Stimulated activated naive CD8-positive, alpha-beta T cell treated with anti-CD3 and anti-CD28 coated beads, Interleukin-15, Interleukin-2, amounts not matched to agents 100 ng/mL and 50 ng/mL, for 24 hours (primary cell): ENCODE measurements around the gene FOXJ2.

Source experiments
- H3K27ac Mint-ChIP-seq: one replicate; pipeline ENCODE4 v1.8.0; 2021; ENCODE audit warnings: mild to moderate bottlenecking, mixed read lengths
- H3K27me3 Mint-ChIP-seq: one replicate; pipeline ENCODE4 v1.8.0; 2021; ENCODE audit warnings: mixed read lengths
- H3K36me3 Mint-ChIP-seq: one replicate; pipeline ENCODE4 v1.8.0; 2021; ENCODE audit warnings: low read depth, mixed read lengths
- H3K4me1 Mint-ChIP-seq: one replicate; pipeline ENCODE4 v1.8.0; 2021; ENCODE audit warnings: low read depth, mixed read lengths
- H3K4me3 Mint-ChIP-seq: one replicate; pipeline ENCODE4 v1.8.0; 2021; ENCODE audit warnings: mild to moderate bottlenecking, mixed read lengths
- H3K9me3 Mint-ChIP-seq: one replicate; pipeline ENCODE4 v1.8.0; 2021; ENCODE audit warnings: mixed read lengths

The FOXJ2 gene

DNA sequence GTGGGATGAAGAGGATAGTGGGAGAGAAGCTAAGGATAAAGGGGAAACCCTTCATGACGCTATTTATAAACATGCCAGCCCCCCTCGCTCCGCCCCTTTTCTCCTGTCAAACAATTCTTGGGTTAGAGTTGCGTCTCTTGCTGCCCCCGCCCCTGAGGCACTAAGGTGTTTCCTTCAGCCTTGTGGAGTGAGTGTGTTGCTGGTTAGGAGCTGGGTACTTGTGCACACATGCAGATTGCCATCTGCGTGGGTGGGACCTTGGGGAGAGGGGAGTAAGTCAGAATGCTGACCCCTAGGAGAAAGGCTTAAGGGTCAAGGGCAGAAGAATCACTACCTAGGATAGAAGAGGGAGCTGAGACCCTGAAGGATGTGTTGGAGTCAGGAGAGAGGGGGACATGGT, 5.4 kb downstream of the FOXJ2 start:
- peak overlapping the region; percentile 53 for H3K4me3 Mint-ChIP-seq
- H3K9me3 Mint-ChIP-seq, result no peaks in the 10 kb centered on the region
- peaks cover 66% of the 10 kb centered on the region for H3K4me1 Mint-ChIP-seq
- H3K36me3 Mint-ChIP-seq, result peaks cover 26% of the 10 kb centered on the region
- H3K27ac Mint-ChIP-seq, result peak overlapping the region; percentile 53
- no peaks in the 10 kb centered on the region for H3K27me3 Mint-ChIP-seq

DNA sequence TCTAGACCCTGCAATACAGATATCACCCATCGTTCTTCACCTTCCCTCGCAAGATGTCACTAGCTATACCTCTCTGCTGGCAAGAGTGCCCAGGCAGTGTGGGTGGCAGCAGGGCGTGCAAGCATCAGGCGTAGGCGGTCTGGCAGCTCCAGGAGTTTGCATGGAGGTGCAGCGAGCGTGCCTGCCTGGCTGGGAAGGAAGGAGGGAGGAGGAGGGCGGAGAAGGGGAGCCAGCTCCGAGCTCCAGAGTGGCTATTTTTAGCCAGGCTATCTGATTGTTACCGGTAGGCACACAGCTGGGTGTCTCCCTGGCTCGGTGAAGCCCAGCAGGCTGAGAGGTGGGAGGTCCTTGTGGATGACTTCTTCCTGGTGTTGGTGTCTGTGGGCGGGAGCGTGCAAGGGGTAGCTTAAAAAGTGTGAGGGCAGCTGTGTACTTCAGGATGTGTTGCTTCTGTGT, 6.2 kb downstream of the FOXJ2 start:
- H3K27me3 Mint-ChIP-seq, result no peaks in the 10 kb centered on the region
- no peaks in the 10 kb centered on the region for H3K9me3 Mint-ChIP-seq
- peak overlapping the region; percentile 2 for H3K27ac Mint-ChIP-seq
- H3K4me1 Mint-ChIP-seq, result peaks cover 60% of the 10 kb centered on the region
- peaks cover 31% of the 10 kb centered on the region for H3K36me3 Mint-ChIP-seq
- H3K4me3 Mint-ChIP-seq, result peak overlapping the region; percentile 53

DNA sequence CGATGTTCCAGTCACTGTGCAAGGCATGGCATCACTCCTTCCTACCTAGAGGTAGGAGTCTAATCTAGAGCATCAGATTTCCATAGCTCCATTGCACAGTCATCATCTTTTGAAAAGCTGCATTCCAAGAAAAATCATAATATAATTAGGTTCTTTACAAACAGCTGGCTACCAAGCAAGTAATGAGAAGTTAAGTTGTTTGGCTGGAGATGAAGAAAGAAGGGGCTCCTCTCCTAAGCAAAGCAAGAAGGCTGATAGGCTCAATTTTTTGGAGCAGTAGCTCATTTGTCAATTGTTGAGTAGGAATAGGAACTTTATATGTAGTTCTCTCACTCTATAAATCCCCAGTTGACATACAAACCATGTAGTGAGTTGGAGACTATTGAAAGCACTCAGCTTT, 8.3 kb downstream of the FOXJ2 start:
- H3K27ac Mint-ChIP-seq, result no peak overlapping the region
- no peaks in the 10 kb centered on the region for H3K27me3 Mint-ChIP-seq
- H3K36me3 Mint-ChIP-seq, result peaks cover 44% of the 10 kb centered on the region
- no peaks in the 10 kb centered on the region for H3K9me3 Mint-ChIP-seq
- H3K4me1 Mint-ChIP-seq, result peaks cover 40% of the 10 kb centered on the region
- no peak overlapping the region for H3K4me3 Mint-ChIP-seq

DNA sequence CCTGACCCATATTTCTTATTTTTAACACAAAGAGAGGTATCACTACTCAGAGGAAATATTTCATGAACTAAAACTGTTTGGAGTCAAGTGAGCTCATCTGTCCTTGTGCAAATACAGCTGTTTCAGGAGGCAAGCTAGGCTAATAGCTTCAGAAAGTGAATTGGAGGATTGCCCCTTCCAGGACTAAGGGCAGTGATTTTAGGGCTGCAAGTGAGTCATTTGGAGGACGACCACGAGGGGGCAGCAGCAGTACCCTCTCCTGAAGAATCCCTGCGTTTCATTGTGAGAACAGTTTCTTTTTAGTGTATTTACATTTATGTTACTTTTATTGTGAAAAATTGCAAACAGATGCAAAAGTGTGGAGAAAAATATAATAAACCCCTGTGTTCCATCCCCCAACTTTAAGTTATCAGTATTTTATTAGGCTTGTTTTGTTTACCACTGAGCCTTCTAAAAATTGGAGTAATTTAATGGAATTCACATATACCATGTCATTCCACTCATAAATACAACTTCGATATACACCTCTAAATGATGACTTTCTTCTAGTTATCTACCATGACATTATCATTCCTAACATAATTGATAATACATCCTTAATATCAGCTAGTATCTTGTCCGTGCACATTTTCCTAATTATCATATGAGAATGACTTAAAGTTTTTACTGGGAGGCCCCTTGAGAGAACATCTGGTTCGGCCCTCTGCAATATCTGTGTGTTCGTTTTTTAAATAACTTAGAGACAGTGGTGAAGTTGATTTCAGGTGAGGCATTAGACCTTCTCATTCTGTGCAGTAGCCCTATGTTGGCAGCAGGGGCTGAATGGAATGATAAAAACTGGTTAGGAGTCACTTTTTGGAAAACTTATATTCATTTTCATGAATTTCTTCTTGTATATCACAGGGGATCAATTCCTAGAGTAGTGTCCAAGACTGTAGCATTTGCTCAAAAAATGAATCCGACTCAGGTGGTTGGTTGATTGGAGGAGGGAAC, 13.7 kb downstream of the FOXJ2 start:
- Mint-ChIP-seq H3K4me1 (peaks cover 21% of the 10 kb centered on the region), H3K27me3 (no peaks in the 10 kb centered on the region), H3K27ac (no peak overlapping the region), H3K9me3 (no peaks in the 10 kb centered on the region), H3K36me3 (peaks cover 78% of the 10 kb centered on the region), H3K4me3 (no peak overlapping the region)

DNA sequence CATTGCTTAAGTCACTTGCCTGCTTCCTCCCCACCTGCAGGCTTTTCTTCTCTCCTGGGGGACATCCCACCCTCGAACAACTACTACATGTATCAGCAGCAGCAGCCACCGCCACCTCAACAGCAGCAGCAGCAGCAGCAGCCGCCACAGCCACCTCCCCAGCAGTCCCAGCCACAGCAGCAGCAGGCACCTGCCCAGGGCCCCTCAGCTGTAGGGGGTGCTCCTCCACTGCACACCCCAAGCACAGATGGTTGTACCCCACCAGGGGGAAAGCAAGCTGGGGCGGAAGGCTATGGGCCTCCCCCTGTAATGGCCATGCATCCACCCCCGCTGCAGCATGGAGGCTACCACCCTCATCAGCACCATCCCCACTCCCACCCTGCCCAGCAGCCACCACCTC, 15.3 kb downstream of the FOXJ2 start:
- Mint-ChIP-seq H3K9me3 (no peaks in the 10 kb centered on the region), H3K36me3 (peaks cover 73% of the 10 kb centered on the region), H3K27me3 (no peaks in the 10 kb centered on the region), H3K4me1 (peaks cover 16% of the 10 kb centered on the region), H3K4me3 (no peak overlapping the region), H3K27ac (no peak overlapping the region)

DNA sequence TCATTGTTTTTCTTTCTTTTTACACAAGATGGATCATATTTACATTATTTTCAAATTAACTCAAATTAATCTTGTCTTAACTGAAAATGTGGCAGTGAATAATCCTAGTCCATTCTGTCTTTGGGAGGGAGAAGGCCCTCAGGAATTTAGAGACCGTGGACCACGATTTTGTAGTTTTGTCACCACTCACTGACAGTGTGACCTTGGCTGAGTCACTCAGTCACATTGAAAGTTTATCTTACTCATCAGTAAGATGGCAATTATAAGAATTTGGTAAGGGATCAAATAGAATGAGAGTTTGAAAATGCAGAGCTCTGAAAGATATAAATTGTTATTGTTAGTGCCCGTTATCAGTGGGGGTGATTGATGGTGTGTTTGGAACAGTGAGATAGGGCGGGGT, 16.4 kb downstream of the FOXJ2 start:
- H3K27me3 Mint-ChIP-seq, result no peaks in the 10 kb centered on the region
- H3K27ac Mint-ChIP-seq, result no peak overlapping the region
- H3K4me1 Mint-ChIP-seq, result peaks cover 16% of the 10 kb centered on the region
- no peak overlapping the region for H3K4me3 Mint-ChIP-seq
- peaks cover 69% of the 10 kb centered on the region for H3K36me3 Mint-ChIP-seq
- H3K9me3 Mint-ChIP-seq, result no peaks in the 10 kb centered on the region

DNA sequence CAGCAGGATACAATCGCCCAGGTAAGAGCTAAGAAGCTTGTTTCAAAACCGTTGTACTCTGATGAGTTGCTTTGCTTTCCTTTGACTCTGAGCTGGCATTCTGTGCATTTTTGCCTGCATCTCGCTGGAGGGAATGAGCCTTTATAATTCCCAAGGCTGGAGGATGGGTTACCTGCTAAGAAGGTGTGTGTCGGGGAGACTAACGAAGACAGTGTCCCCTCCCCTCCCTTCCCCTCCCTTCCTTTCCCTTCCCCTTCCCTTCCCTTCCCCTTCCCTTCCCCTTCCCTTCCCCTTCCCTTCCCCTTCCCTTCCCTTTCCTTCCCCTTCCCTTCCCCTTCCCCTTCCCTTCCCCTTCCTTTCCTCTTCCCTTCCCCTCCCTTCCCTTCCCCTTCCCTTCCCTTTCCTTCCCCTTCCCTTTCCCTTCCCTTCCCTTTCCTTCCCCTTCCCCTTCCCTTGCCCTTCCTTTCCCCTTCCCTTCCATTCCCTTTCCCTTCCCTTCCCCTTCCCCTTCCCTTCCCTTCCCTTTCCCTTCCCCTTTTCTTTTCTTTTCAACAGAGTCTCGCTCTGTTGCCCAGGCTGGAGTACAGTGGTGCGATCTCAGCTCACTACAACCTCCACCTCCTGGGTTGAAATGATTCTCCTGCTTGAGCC, 18.2 kb downstream of the FOXJ2 start:
- Mint-ChIP-seq H3K4me1 (peaks cover 16% of the 10 kb centered on the region), H3K4me3 (no peak overlapping the region), H3K36me3 (peaks cover 61% of the 10 kb centered on the region), H3K9me3 (no peaks in the 10 kb centered on the region), H3K27ac (no peak overlapping the region), H3K27me3 (no peaks in the 10 kb centered on the region)

DNA sequence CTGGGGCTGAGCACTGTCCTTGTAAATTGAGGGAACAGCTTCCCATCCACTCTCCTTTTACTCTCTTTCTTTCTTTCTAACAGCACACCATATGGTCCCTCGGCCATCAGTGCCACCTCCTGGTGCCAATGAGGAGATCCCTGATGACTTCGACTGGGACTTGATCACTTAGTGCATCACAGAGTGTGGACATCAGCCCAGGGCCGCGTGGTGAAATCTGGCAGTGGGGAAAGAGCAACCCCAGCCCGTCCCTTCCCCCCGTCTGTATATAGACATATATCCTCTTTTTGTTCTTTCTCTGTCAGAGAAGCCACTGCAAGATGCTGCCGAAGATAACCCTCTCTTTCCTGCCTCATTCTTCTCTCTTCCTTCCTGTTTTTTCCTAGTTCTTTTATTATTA, 20.2 kb downstream of the FOXJ2 start:
- Mint-ChIP-seq H3K27me3 (no peaks in the 10 kb centered on the region), H3K4me3 (no peak overlapping the region), H3K4me1 (peaks cover 17% of the 10 kb centered on the region), H3K9me3 (no peaks in the 10 kb centered on the region), H3K36me3 (peaks cover 42% of the 10 kb centered on the region), H3K27ac (peak overlapping the region; percentile 9)

DNA sequence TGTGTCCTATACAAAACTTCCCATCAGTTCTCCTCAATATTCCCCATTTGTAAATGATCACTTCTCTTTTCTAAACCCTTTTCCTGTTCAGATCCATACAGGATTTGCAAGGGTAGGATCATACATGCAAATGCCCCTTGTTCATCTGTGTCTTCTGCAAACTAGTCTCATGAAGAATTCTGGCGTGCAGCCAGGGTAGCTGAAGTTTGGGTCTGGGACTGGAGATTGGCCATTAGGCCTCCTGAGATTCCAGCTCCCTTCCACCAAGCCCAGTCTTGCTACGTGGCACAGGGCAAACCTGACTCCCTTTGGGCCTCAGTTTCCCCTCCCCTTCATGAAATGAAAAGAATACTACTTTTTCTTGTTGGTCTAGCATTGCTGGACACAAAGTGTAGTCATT, 22.3 kb downstream of the FOXJ2 start:
- Mint-ChIP-seq H3K27me3 (no peaks in the 10 kb centered on the region), H3K9me3 (no peaks in the 10 kb centered on the region), H3K4me1 (peaks cover 18% of the 10 kb centered on the region), H3K4me3 (no peak overlapping the region), H3K36me3 (peaks cover 21% of the 10 kb centered on the region), H3K27ac (no peak overlapping the region)

DNA sequence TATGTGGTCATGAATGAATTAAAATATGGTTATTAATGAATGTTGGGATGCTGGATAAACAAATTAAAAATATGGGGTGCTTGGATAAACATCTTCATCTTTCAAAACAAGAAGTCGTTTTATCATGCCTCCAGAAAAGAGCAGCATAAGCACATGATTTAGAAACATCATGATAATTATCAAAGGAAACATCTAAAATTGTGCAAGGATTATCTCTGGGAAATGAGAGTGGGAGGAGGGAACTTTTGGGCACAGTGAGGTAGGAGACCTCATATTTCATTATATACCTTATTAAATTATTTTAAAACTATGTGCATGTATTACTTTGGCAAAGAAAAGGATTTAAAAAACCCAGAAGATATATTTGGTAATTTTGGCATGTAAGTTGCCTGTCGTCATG, 24.8 kb downstream of the FOXJ2 start:
- Mint-ChIP-seq H3K27ac (no peak overlapping the region), H3K4me1 (peaks cover 18% of the 10 kb centered on the region), H3K27me3 (no peaks in the 10 kb centered on the region), H3K36me3 (peaks cover 11% of the 10 kb centered on the region), H3K4me3 (no peak overlapping the region), H3K9me3 (no peaks in the 10 kb centered on the region)

DNA sequence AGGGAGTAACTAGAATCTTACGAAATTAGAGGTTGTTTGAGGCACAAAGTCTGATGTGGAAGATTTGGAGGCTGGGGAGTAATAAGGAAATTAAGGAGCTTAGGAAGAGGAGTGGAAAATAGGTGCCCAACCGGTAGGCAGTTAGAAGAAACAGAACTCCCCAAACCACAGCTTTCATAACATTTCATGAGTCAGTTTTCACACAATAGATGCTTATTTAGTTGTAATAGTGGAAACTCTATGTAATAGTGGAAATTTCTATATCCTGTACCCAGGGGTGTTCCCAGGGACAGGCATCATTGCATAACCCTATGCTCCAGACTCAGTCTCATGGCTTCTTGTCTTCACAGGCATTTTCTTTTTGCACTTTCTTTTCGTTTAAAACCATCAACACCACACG, 25.3 kb downstream of the FOXJ2 start:
- H3K9me3 Mint-ChIP-seq, result no peaks in the 10 kb centered on the region
- H3K27me3 Mint-ChIP-seq, result no peaks in the 10 kb centered on the region
- H3K27ac Mint-ChIP-seq, result peak overlapping the region; percentile 42
- H3K4me1 Mint-ChIP-seq, result peaks cover 18% of the 10 kb centered on the region
- peaks cover 6% of the 10 kb centered on the region for H3K36me3 Mint-ChIP-seq
- no peak overlapping the region for H3K4me3 Mint-ChIP-seq

DNA sequence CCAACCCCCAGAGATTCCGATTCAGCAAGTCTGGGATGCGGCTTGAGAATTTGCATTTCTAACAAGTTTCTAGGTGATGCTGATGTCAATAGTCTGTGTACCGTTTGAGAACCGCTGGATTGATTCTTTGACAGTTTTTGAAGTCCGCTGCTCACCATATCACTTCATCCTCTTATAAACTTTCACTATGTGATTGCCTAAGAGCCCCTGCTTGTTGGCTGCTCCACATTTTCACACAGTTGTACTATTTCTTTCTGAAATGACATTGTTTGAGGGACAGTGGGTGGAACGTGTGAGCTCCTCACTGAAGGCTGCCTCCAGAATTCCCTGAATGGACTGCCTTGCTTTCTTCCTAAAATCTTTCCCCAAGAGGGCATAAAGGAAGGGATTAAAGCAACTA, 26.0 kb downstream of the FOXJ2 start:
- Mint-ChIP-seq H3K4me1 (peaks cover 18% of the 10 kb centered on the region), H3K36me3 (peaks cover 6% of the 10 kb centered on the region), H3K27ac (no peak overlapping the region), H3K27me3 (no peaks in the 10 kb centered on the region), H3K9me3 (no peaks in the 10 kb centered on the region), H3K4me3 (no peak overlapping the region)

DNA sequence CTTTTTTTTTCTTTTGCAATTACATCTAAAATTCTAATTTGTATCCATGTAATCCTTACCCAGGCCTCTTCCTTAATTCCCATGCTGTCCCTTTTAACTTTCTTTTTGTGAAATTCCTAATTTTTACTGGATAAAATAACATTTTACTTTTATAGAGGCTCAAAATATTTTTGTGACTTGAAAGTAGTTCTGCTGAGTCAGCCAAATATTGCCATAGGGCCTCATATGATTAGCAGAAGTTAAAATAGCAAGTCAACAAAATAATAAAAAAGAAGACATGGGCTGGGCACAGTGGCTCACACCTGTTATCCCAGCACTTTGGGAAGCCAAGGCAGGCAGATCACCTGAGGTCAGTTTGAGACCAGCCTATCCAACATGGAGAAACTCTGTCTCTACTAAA, 31.6 kb downstream of the FOXJ2 start:
- no peaks in the 10 kb centered on the region for H3K36me3 Mint-ChIP-seq
- H3K9me3 Mint-ChIP-seq, result no peaks in the 10 kb centered on the region
- no peak overlapping the region for H3K27ac Mint-ChIP-seq
- no peak overlapping the region for H3K4me3 Mint-ChIP-seq
- H3K27me3 Mint-ChIP-seq, result no peaks in the 10 kb centered on the region
- peaks cover 26% of the 10 kb centered on the region for H3K4me1 Mint-ChIP-seq

DNA sequence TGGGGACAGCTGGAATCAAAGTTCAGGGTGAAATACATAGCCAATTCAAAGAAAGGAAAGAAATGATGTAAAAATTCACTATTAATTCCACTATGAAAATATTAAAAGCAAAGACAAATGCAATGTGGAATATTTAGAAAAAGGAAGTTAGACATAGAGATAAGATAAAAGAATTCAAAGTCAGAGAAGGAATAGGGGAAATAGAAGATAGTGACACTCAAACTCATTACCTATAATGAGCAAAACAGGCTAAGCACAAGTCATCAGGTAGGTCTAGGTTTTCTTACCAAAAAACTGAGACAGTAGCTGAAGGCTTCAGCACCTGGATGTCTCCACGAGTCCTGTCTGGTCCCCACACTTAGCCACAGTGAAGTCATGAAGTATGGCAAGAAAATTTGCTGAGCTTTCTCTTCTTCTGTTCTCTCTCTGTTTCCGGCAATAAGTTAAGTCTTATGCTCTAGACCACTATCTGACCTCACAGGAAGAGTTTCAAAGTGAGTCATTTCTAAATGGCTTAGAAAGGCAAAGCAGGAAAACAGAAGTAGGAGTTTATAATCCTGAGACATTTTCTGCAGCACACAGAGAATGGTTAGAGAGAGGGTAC, 33.6 kb downstream of the FOXJ2 start, which contains the start of gene C3AR1:
Gene C3AR1 (minus strand): TSS at position 369 of the 604 bp plus-strand sequence. CDS start 6,174 bp downstream, outside the sequence.
- H3K4me3 Mint-ChIP-seq, result peak within 1 kb of the TSS; percentile 68
- no peaks in the 10 kb centered on the region for H3K27me3 Mint-ChIP-seq
- H3K9me3 Mint-ChIP-seq, result no peaks in the 10 kb centered on the region
- H3K36me3 Mint-ChIP-seq, result no peaks in the 10 kb centered on the region
- peak within 1 kb of the TSS; percentile 63 for H3K27ac Mint-ChIP-seq
- peaks cover 31% of the 10 kb centered on the region for H3K4me1 Mint-ChIP-seq

DNA sequence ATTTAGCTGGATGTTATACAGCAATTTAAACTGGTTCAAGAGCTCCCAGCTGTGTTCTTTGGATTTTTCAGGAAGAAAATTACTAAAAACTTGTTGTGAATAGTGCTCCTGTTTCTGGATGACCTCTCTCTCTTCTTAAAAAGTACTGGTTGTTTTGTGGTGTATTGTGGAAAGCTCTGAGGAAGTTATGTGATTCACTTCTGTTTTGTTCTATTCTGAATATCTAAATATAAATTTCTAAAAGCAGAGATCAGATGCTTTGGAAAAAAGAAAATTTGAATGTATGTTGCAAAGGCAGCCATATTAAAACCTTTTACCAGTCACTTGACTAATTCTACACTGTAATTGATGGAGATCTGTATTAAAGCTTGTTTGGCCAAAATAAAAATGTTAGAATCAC, 37.1 kb downstream of the FOXJ2 start:
- Mint-ChIP-seq H3K36me3 (no peaks in the 10 kb centered on the region), H3K4me3 (no peak overlapping the region), H3K4me1 (peaks cover 30% of the 10 kb centered on the region), H3K9me3 (no peaks in the 10 kb centered on the region), H3K27me3 (no peaks in the 10 kb centered on the region), H3K27ac (no peak overlapping the region)
